ENCODE measurements around the gene METTL9.

The METTL9 gene

GRCh38 chr16:21599122-21600030, at the start of gene METTL9 (continued):
- TF ChIP-seq HOXC10 (CRISPR knock-in tag; IDR thresholded peaks at IDR 0.05): no peak
- TF ChIP-seq, protein P1, sequence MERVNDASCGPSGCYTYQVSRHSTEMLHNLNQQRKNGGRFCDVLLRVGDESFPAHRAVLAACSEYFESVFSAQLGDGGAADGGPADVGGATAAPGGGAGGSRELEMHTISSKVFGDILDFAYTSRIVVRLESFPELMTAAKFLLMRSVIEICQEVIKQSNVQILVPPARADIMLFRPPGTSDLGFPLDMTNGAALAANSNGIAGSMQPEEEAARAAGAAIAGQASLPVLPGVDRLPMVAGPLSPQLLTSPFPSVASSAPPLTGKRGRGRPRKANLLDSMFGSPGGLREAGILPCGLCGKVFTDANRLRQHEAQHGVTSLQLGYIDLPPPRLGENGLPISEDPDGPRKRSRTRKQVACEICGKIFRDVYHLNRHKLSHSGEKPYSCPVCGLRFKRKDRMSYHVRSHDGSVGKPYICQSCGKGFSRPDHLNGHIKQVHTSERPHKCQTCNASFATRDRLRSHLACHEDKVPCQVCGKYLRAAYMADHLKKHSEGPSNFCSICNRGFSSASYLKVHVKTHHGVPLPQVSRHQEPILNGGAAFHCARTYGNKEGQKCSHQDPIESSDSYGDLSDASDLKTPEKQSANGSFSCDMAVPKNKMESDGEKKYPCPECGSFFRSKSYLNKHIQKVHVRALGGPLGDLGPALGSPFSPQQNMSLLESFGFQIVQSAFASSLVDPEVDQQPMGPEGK (tag by site-specific recombination; IDR thresholded peaks at IDR 0.05): peak; percentile 96
- TF ChIP-seq PBX3 (CRISPR knock-in tag; IDR thresholded peaks at IDR 0.05): 0 out of 2 replicates have a peak, but pooled peaks have one; percentile 70
- no peak for TF ChIP-seq ELK4 (IDR thresholded peaks at IDR 0.05; ENCODE audit: borderline replicate concordance, low read depth, low read length)
- TF ChIP-seq ZBTB1 (tag by site-specific recombination; IDR thresholded peaks at IDR 0.05): no peak
- TF ChIP-seq ZNF114 (tag by site-specific recombination; IDR thresholded peaks at IDR 0.05): no peak
- no peak for TF ChIP-seq ZNF133 (tag by site-specific recombination; IDR thresholded peaks at IDR 0.05)
- no peak for TF ChIP-seq ZNF292 (tag by site-specific recombination; IDR thresholded peaks at IDR 0.05; ENCODE audit: borderline replicate concordance, low read depth)
- TF ChIP-seq YY1 (tag by site-specific recombination; IDR thresholded peaks at IDR 0.05): peak; percentile 89
- TF ChIP-seq SCRT2 (tag by site-specific recombination; IDR thresholded peaks at IDR 0.05): 0 out of 2 replicates have a peak, but pooled peaks have one; percentile 31
- TF ChIP-seq ZNF341 (tag by site-specific recombination; IDR thresholded peaks at IDR 0.05; ENCODE audit: low read depth): peak; percentile 88
- no peak for TF ChIP-seq ZNF571 (tag by site-specific recombination; IDR thresholded peaks at IDR 0.05)
- no peak for TF ChIP-seq ZNF404 (tag by site-specific recombination; IDR thresholded peaks at IDR 0.05)
- peak; percentile 69 for TF ChIP-seq GLIS1 (tag by site-specific recombination; IDR thresholded peaks at IDR 0.05)
- TF ChIP-seq ZNF626 (tag by site-specific recombination; IDR thresholded peaks at IDR 0.05): peak; percentile 82; the same call in 1 of the 2 replicates
- no peak for TF ChIP-seq ZNF112 (tag by site-specific recombination; IDR thresholded peaks at IDR 0.05)
- TF ChIP-seq PRDM1 (tag by site-specific recombination; IDR thresholded peaks at IDR 0.05): peak; percentile 89
- TF ChIP-seq ZNF610 (tag by site-specific recombination; IDR thresholded peaks at IDR 0.05; ENCODE audit: borderline replicate concordance): peak; percentile 89
- no peak for TF ChIP-seq ZNF221 (tag by site-specific recombination; IDR thresholded peaks at IDR 0.05; ENCODE audit: borderline replicate concordance)
- TF ChIP-seq ZNF394 (tag by site-specific recombination; IDR thresholded peaks at IDR 0.05; ENCODE audit: borderline replicate concordance): peak; percentile 82
- TF ChIP-seq KLF10 (tag by site-specific recombination; IDR thresholded peaks at IDR 0.05): peak; percentile 86
- no peak for TF ChIP-seq SALL2 (tag by site-specific recombination; IDR thresholded peaks at IDR 0.05; ENCODE audit: borderline replicate concordance)
- TF ChIP-seq ZBTB10 (tag by site-specific recombination; IDR thresholded peaks at IDR 0.05): no peak
- peak; percentile 91 for TF ChIP-seq INSM2 (tag by site-specific recombination; IDR thresholded peaks at IDR 0.05)
- no peak for TF ChIP-seq ZNF19 (tag by site-specific recombination; IDR thresholded peaks at IDR 0.05; ENCODE audit: low read depth)
- TF ChIP-seq, protein P2, sequence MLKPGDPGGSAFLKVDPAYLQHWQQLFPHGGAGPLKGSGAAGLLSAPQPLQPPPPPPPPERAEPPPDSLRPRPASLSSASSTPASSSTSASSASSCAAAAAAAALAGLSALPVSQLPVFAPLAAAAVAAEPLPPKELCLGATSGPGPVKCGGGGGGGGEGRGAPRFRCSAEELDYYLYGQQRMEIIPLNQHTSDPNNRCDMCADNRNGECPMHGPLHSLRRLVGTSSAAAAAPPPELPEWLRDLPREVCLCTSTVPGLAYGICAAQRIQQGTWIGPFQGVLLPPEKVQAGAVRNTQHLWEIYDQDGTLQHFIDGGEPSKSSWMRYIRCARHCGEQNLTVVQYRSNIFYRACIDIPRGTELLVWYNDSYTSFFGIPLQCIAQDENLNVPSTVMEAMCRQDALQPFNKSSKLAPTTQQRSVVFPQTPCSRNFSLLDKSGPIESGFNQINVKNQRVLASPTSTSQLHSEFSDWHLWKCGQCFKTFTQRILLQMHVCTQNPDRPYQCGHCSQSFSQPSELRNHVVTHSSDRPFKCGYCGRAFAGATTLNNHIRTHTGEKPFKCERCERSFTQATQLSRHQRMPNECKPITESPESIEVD (tag by site-specific recombination; IDR thresholded peaks at IDR 0.05): no peak
- TF ChIP-seq ZNF600 (tag by site-specific recombination; IDR thresholded peaks at IDR 0.05): 0 out of 2 replicates have a peak, but pooled peaks have one; percentile 26
- no peak for TF ChIP-seq ZNF37A (tag by site-specific recombination; IDR thresholded peaks at IDR 0.05)
